DMS 273 (cell line): ENCODE results near the gene NACC1.
"Not testable (repeated sequence)": the region's sequence is repeated elsewhere in the genome, so short reads cannot be mapped to it uniquely, and the experiment has no call there.

Experiments
- DNase-seq: peaks from one replicate; lab custom pipeline; 2025; ENCODE audit not compliant: unreplicated experiment; lab: John Stamatoyannopoulos, UW

NACC1 gene

GRCh38 chr19:13160557-13160956, 42.5 kb downstream of the NACC1 start:
- DNase-seq = no peak

DNA sequence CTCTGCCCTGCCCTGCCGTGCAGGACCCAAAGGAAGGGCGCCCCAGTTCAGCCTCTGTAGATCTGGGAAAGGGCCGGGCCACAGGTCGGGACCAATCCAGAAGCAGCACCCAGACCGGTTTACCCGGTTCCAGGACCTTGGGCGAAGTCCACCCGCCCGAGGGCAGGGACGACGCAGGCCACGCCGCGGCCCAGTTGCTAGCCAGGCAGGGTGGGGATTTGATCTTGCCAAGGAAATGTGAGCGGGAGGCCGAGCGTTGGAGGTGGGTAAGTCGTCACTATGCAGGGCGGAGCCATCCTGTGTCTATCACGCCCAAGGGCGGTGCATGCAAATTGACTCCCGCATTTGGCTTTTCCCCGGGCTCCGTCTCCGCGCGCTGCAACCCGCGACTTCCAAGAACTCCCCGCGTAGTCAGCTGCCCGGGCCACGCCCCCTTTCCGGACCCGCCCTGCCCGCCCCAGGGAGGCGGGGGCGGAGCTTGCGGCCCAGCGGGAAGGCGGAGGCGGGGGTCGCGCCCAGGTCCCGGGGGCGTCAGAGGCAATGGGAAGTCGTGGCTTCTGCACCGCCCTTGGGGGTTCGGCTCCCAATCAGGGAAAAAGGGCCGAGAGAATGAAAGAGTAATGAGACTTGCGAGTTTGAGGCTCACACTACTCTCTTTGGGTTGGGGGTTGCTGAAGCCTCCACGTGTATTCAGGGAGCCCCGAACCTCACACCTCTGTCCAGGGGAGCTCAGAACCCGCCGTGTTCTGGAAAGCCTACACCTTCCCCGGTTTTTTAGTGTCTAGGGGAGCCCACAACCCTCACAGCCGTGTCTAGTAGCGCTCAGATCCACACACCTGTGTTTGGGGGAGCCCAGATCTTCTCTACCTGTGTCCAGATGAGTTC, 44.9 kb downstream of the NACC1 start:
- DNase-seq = peak; percentile 98

DNA sequence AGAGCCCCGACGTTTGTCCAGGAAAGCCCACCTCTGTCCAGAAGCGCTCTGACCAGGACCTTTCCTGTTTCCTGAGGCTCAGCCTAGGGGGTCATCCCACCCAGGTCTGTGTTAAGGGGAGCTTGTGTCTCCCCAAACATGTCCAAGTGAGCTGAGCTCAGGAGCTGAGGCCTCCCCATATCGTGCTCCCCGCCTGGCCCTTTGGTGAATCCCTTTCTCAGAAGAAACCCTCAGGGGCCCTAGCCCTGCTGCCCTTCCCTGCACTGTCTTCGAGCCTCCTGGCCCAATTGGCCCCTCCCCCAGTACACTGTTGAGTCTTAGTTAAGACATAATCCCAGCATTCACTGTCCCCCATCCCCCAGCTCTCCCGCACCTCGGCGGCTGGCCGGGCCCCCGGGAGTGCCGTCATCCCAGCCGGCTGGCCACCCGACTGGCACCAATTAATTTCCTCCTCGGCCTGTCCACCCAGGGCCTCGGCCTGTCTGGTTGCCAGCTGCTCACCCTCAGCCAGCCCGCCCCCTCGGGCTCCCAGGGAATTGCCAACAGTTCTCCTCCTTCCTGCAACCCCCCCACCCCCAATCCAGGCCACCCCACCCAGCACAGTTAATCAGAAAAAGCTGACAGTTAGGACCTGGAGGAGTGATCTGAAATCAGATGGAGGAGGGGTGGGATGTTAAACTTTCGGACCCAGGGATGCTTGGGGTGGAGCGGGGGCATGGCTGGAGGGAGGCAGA, 45.7 kb downstream of the NACC1 start:
- peak; percentile 79 for DNase-seq

DNA sequence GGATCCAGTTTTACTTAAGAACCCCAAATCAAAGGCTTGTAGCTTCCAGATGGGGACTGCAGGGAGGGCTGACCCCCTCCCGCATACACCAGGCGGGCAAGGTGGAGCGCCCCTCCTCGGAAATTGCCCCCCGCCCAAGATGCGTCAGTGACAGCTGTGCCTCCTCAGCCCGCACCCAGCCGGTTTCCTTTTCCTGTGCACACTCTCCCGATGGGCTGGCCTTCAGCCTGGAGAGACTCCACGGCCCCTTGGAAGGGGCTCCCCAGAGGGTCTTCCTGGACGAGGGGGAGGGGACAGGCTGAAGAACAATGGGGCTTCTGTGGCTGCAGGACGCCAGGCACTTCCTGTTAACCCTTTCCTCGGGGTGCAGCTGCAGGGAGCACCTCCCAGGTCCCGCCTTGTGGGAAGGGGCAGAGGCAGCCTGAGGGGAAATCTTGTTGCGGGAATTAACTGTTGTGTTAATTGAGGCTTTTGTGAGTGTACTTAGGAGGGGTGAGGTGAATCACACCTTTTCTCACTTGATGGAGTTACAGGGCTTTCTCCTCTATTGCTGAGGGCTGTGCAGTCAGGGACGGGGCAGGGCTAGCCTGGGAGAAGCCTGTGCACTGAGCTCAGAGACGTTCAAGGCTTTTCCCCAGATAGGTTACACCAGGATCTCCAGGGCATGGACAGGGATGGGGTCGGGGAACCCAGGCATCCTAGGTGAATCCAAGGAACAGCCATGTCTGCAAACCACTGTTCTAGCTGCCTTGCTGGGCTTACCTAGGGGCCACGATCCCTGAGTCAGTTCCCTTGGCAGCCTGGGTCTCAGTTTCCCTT, 46.5 kb downstream of the NACC1 start:
- DNase-seq = peak; percentile 73

DNA sequence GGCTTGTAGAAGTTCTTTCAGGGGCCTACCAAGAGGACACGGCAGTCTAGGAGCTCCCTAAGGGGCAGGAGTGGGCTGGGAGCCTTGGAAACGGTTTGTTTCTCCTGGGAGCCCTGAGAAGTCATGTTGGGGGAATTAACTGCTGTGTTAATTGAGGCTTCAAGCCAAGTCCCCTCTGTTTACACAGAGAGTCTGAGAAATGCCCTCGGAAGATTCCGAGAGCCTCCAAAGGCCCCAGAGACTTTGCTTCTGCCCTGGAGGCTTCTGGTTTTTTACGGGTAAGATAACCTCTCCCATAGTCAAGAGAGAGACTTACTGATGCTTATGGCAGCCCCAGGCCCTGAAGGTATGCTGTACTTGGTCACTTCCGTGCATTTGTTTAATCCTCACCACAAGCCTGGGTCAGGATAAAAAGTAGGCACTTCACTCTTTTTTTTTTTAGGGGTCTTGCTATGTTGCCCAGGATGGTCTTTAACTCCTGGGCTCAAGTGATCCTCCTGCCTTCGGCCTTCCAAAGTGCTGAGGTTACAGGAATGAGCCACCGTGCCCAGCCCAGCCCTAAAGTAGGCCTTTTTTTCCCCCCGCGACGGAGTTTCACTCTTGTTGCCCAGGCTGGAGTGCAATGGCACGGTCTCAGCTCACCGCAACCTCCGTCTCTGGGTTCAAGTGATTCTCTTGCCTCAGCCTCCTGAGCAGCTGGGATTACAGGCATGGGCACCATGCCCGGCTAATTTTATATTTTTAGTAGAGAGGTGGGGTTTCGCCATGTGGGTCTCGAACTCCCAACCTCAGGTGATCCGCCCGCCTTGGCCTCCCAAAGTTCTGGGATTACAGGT, 47.3 kb downstream of the NACC1 start:
- no peak for DNase-seq

DNA sequence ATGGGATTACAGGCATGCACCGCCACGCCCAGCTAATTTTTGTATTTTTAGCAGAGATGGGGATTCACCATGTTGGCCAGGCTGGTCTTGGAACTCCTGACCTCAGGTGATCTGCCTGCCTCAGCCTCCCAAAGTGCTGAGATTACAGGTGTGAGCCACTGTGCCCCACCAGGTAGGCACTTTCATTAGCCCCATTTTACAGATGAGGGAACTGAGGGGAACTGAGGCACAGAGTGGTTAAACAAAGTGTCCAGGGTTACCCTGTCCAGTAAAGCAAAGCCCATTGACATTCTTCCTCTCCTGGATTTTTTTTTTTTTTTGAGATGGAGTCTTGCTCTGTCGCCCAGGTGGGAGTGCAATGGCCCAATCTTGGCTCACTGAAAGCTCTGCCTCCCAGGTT, 48.1 kb downstream of the NACC1 start:
- not testable (repeated sequence) for DNase-seq

- no peak for DNase-seq
These were observed 51.7 kb downstream of the NACC1 start for GRCh38 chr19:13169769-13170168.

GRCh38 chr19:13171146-13171545, 53.1 kb downstream of the NACC1 start:
- DNase-seq = no peak

GRCh38 chr19:13172346-13173138, 54.5 kb downstream of the NACC1 start:
- DNase-seq = peak; percentile 90

DNA sequence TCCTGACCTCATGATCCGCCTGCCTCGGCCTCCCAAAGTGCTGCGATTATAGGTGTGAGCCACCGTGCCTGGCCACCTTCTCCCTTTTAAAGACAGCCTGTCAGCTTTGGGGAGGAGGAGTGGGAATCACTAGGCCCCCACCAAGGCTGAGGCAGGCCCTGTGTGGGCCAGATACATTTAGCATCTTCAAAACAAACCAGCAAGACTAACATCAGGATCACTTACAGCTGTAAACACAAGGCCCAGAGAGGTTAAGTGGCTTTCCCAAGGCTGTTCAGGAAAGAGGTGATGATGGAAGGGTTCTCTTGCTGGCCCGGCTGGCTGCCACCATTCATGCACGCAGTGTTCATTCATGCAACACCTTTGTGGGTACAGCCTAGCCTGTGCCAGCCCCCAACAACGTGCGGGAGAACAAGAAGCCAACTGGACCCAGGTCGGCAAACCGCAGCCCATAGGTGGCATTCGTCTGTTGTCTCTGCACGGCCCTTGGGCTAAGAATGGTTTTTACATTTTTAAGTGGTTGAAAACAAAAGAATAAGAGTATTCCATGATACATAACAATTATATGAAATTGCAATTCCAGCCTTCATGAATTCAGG, 55.2 kb downstream of the NACC1 start:
- DNase-seq = no peak

DNA sequence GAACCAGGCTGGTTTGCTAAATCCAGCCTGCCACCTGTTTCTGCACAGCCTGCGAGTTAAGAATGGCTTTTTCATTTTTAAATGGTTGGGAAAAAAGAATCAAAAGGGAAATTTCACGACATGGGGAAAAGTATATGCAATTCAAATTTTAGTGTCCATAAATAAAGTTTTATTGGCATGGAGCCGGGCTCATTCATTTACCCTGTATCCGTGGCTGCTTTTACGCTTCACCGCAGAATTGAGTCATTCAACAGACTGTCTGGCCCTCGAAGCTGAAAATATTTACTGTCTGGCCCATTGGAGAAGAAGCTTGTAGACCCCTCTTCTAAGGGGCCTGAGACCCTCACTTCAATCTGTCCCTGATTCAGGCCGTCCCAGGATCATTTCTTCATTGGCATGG, 58.3 kb downstream of the NACC1 start:
- peak; percentile 59 for DNase-seq

GRCh38 chr19:13177584-13177983, 59.5 kb downstream of the NACC1 start:
- not testable (repeated sequence) for DNase-seq

GRCh38 chr19:13178291-13178690, 60.2 kb downstream of the NACC1 start:
- DNase-seq = not testable (repeated sequence)

DNA sequence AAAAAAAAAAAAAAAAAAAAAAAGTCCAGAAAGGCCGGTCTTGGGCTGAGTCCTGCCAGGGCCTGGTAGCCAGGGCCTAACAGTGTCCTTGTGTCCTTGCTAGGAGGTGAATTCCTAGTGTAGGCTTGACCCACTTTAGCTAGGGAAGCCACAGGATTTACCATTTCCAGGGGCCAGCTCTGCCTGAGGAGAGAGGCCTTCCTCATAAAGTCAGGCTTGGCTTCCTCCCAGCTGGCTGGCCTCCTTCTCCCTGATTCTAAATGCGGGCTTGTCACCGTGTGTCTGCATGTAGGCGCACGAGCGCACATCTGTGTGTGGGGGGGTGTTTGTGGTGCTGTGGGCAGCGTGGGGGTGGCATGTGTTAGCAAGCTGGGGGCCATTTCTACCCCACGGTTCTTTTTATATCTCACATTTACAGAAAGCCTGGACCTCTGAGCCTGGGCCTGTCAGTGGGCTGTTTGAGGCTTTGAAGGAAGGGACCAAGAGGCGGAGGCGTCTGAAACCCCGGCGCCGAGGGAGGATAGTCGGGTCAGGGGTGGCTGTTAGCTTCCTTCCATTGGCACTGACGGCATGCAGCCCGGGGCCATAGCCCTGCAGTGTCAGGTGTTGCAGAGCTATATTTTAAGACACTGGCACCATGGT, 63.8 kb downstream of the NACC1 start:
- DNase-seq = peak; percentile 90

DNA sequence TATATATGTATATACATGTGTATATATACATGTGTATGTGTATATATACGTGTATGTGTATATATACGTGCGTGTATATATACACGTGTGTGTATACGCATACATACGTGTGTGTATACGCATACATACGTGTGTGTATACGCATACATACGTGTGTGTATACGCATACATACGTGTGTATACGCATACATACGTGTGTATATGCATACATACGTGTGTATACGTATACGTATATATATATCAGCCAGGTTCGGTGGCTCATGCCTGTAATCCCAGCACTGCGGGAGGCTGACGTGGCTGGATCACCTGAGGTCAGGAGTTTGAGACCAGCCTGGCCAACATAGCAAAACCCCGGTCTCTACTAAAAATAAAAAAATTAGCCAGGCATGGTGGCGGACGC, 66.9 kb downstream of the NACC1 start:
- DNase-seq = not testable (repeated sequence)

DNA sequence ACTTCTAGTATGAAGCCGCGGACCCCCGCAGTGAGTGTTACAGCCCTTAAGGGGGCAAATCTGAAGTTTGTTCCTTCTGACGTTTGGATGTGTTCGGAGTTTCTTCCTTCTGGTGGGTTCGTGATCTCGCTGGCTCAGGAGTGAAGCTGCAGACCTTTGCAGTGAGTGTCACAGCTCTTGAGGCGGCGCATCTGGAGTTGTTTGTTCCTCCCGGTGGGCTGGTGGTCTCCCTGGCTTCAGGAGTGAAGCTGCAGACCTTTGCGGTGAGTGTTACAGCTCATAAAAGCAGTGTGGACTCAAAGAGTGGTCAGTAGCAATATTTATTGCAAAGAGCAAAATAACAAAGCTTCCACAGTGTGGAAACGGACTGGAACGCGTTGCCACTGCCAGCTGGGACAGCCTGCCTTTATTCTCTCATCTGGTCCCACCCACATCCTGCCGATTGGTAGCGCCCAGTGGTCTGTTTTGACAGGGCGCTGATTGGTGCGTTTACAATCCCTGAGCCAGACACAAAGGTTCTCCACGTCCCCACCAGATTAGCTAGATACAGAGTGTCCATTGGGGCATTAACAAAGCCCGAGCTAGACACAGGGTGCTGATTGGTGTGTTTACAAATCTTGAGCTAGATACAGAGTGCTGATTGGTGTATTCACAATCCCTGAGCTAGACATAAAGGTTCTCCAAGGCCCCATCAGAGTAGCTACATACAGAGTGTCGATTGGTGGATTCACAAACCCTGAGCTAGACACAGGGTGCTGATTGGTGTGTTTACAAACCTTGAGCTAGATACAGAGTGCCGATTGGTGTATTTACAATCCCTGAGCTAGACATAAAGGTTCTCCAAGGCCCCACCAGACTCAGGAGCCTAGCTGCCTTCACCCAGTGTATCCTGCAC, 67.9 kb downstream of the NACC1 start:
- DNase-seq = not testable (repeated sequence)

DNA sequence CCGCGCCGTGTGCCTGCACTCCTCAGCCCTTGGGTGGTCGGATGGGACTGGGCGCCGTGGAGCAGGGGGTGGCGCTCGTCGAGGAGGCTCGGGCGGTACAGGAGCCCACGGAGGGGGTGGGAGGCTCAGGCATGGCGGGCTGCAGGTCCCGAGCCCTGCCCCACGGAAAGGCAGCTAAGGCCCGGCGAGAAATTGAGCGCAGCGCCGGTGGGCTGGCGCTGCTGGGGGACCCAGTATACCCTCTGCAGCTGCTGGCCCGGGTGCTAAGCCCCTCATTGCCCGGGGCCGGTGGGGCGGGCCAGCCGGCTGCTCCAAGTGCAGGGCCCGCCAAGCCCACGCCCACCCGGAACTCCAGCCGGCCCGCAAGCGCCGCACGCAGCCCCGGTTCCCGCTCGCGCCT, 68.6 kb downstream of the NACC1 start:
- not testable (repeated sequence) for DNase-seq

DNA sequence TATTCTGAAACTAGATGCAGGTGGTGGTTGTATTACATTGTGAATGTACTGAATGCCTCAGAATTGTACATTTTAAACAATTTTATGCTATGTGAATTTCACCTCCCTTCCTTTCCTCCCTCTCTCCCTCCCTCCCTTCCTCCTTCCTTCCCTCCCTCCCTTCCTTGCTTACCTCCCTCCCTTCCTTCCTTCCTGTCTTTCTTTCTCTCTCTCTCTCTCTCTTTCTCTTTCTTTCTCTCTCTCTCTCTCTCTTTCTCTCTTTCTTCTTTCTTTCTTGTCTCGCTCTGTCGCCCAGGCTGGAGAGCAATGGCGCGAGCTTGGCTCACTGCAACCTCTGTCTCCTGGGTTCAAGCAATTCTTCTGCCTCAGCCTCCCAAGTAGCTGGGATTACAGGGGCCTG, 69.4 kb downstream of the NACC1 start:
- no peak for DNase-seq
